HepG2 (cell line): ENCODE measurements around the gene UNC13D. TPM values are rescaled to one million over a fixed set of nuclear protein-coding genes. Genes with fewer than 3 reads are reported as not detected.

Source experiments
- ARHGAP35 ChIP-seq: sonication (generic); formaldehyde crosslinking; IDR thresholded peaks from 2 replicates; pipeline ENCODE4 v1.9.0; 2022; ENCODE audit warnings: mild to moderate bottlenecking, inconsistent platforms, moderate library complexity, missing genetic modification reagents, borderline replicate concordance
- ASH2L ChIP-seq: fragments of 300-600, 200-600 bp; sonication (generic); IDR thresholded peaks from 2 replicates; pipeline ENCODE4 v1.7.0; 2017; ENCODE audit warnings: low read depth, mild to moderate bottlenecking, moderate library complexity, mixed read lengths, low read length; ENCODE audit not compliant: insufficient read length
- BRD4 ChIP-seq: sonication (generic); formaldehyde crosslinking; IDR thresholded peaks from 2 replicates; pipeline ENCODE4 v1.4.0; 2020; ENCODE audit warnings: missing genetic modification reagents
- CBX2 ChIP-seq, 2 experiments: fragments of 200-600 bp in 1 of 2; sonication (generic); formaldehyde crosslinking in 1 of 2; IDR thresholded peaks; 2 replicates each; pipeline versions ENCODE4 v1.7.0 to v1.8.1; 2018 to 2022; ENCODE audit warnings: low read depth in 2 of 2, low read length in 1 of 2, mild to moderate bottlenecking in 1 of 2, missing genetic modification reagents in 1 of 2
- CC2D1A ChIP-seq: sonication (generic); formaldehyde crosslinking; IDR thresholded peaks from 2 replicates; pipeline ENCODE4 v1.8.1; 2023; ENCODE audit warnings: mild to moderate bottlenecking, missing genetic modification reagents
- FOXJ3 ChIP-seq: sonication (generic); formaldehyde crosslinking; IDR thresholded peaks from 2 replicates; pipeline ENCODE4 v1.4.0; 2020; ENCODE audit warnings: missing genetic modification reagents, mild to moderate bottlenecking, borderline replicate concordance
- GATAD2A ChIP-seq: IDR thresholded peaks from 2 replicates; pipeline ENCODE4 v1.6.1; 2016
- MEF2D ChIP-seq: sonication (generic); formaldehyde crosslinking; IDR thresholded peaks from 2 replicates; pipeline ENCODE4 v1.5.1; 2020; ENCODE audit warnings: mild to moderate bottlenecking, missing genetic modification reagents
- PITX1 ChIP-seq: sonication (generic); formaldehyde crosslinking; IDR thresholded peaks from 2 replicates; pipeline ENCODE4 v1.5.1; 2020; ENCODE audit warnings: mild to moderate bottlenecking, missing genetic modification reagents
- PLRG1 ChIP-seq: fragments of 450-650 bp; conservative IDR thresholded peaks from 2 replicates; pipeline ENCODE4 v1.6.1; 2016
- ZNF776 ChIP-seq: sonication (generic); formaldehyde crosslinking; IDR thresholded peaks from 2 replicates; pipeline ENCODE4 v1.4.0; 2020; ENCODE audit warnings: mild to moderate bottlenecking, missing genetic modification reagents
- polyA plus RNA-seq, 8 experiments: library from polyadenylated mRNA; depleted of rRNA in 3 of 8; stranded (reverse) in 7 of 8; unstranded in 1 of 8; fragments of >200 nt; fragmentation: Illumina TruSeq in 4 of 8; extraction: Trizol in 4 of 8; gene quantifications; 2 replicates each; pipeline versions ENCODE4 v1.2.1 to v1.2.3, GENCODE V29; 2011 to 2016; ENCODE audit warnings: low read depth in 4 of 8, missing spikeins in 1 of 8, mixed read lengths in 1 of 8; ENCODE audit not compliant: insufficient read depth in 1 of 8
- total RNA-seq, 5 experiments: library from RNA; depleted of rRNA; stranded (reverse); fragments of >200 nt; fragmentation: Illumina TruSeq; extraction: Trizol; gene quantifications; 2 replicates each; pipeline ENCODE4 v1.2.3, GENCODE V29; 2016; ENCODE audit warnings: low read depth in 1 of 5
- TF ChIP-seq, protein P1 (sequence below): sonication (generic); formaldehyde crosslinking; IDR thresholded peaks from 2 replicates; pipeline ENCODE4 v1.4.0; 2020; ENCODE audit warnings: mild to moderate bottlenecking, low read depth, missing genetic modification reagents
- TF ChIP-seq, protein P2 (sequence below): sonication (generic); formaldehyde crosslinking; IDR thresholded peaks from 2 replicates; pipeline ENCODE4 v1.4.0; 2020; ENCODE audit warnings: missing genetic modification reagents, mild to moderate bottlenecking, borderline replicate concordance
- TF ChIP-seq, protein P3 (sequence below): sonication (generic); formaldehyde crosslinking; IDR thresholded peaks from 2 replicates; pipeline ENCODE4 v1.5.0; 2020; ENCODE audit warnings: mild to moderate bottlenecking, missing genetic modification reagents
- TF ChIP-seq, protein P4 (sequence below): fragments of 450-650 bp; IDR thresholded peaks from 2 replicates; pipeline ENCODE4 v1.6.1; 2017; ENCODE audit warnings: mild to moderate bottlenecking
- TF ChIP-seq, protein P5 (sequence below): sonication (generic); formaldehyde crosslinking; IDR thresholded peaks from 2 replicates; pipeline ENCODE4 v1.5.0; 2020; ENCODE audit warnings: missing genetic modification reagents

The UNC13D gene
- total and polyA plus RNA-seq, 2 of the 13 experiments (the other 11 are each of a cell fraction or from before 2014, with no cell fraction given) = 29.7 to 42.7 TPM

DNA sequence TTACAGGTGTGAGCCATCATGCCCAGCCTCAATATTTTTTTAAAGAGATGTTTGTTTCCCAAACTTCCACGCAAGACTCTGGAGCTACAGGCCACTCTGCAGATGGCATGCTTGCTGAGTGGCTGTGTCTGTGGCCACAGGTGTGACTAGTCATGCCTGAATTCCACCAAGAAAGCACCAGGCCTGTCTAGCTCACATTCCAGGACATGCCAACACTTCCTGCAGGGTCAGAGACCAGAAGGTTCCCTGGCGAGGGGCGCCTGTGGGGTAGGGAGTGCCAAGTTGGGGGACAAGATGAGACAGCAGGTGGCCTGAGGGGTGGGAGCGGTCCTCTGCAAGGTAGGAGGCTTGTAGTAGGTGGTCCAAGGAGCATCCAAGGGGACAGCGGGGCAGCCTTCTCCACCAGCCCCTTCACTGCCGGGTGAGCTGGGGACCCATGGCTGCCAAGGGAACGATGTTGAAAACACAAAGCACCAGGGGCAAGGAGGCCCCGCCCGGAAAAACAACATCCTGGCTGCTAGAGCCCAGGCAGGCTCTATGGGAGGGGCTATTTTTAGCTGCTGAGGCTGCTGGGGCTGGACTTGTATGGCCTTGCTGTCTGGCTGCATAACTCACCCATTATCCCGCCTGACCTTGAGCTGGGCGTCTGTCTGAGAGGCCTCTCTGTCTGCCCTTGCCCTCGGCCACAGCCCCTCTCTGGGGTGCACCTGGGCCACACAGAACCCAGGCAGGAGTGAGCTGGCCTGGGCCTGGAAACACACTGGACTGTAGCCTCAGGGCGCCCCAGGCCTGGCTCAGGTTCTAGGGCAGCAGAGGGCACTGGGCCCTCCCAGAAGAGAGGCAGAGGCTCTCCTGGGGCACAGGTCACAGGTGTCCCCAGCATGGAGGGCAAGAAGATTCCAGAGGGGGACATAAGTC is 28.5 kb upstream of the UNC13D start (continued):
- 0 out of 2 replicates have a peak, but pooled peaks have one; percentile 58 for TF ChIP-seq BRD4 (CRISPR knock-in tag)
- peak; percentile 91 for TF ChIP-seq FOXJ3 (CRISPR knock-in tag)
- peak; percentile 60 for TF ChIP-seq ASH2L
- TF ChIP-seq ZNF776 (CRISPR knock-in tag) = no peak; the same call in 1 of the 2 replicates
- TF ChIP-seq PLRG1 = no peak
- peak; percentile 95 for TF ChIP-seq PITX1 (CRISPR knock-in tag)
- peak; percentile 97 for TF ChIP-seq GATAD2A
- TF ChIP-seq CBX2 (IDR thresholded peaks at IDR 0.05; ENCODE audit: low read depth, low read length) = no peak
- TF ChIP-seq CBX2 (CRISPR knock-in tag; IDR thresholded peaks at IDR 0.05; ENCODE audit: low read depth) = no peak
- peak; percentile 71; the same call in 1 of the 2 replicates for TF ChIP-seq ARHGAP35 (CRISPR knock-in tag)
- TF ChIP-seq, protein P1, sequence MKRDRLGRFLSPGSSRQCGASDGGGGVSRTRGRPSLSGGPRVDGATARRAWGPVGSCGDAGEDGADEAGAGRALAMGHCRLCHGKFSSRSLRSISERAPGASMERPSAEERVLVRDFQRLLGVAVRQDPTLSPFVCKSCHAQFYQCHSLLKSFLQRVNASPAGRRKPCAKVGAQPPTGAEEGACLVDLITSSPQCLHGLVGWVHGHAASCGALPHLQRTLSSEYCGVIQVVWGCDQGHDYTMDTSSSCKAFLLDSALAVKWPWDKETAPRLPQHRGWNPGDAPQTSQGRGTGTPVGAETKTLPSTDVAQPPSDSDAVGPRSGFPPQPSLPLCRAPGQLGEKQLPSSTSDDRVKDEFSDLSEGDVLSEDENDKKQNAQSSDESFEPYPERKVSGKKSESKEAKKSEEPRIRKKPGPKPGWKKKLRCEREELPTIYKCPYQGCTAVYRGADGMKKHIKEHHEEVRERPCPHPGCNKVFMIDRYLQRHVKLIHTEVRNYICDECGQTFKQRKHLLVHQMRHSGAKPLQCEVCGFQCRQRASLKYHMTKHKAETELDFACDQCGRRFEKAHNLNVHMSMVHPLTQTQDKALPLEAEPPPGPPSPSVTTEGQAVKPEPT (CRISPR knock-in tag) = peak; percentile 44; the same call in 1 of the 2 replicates
- TF ChIP-seq, protein P2, sequence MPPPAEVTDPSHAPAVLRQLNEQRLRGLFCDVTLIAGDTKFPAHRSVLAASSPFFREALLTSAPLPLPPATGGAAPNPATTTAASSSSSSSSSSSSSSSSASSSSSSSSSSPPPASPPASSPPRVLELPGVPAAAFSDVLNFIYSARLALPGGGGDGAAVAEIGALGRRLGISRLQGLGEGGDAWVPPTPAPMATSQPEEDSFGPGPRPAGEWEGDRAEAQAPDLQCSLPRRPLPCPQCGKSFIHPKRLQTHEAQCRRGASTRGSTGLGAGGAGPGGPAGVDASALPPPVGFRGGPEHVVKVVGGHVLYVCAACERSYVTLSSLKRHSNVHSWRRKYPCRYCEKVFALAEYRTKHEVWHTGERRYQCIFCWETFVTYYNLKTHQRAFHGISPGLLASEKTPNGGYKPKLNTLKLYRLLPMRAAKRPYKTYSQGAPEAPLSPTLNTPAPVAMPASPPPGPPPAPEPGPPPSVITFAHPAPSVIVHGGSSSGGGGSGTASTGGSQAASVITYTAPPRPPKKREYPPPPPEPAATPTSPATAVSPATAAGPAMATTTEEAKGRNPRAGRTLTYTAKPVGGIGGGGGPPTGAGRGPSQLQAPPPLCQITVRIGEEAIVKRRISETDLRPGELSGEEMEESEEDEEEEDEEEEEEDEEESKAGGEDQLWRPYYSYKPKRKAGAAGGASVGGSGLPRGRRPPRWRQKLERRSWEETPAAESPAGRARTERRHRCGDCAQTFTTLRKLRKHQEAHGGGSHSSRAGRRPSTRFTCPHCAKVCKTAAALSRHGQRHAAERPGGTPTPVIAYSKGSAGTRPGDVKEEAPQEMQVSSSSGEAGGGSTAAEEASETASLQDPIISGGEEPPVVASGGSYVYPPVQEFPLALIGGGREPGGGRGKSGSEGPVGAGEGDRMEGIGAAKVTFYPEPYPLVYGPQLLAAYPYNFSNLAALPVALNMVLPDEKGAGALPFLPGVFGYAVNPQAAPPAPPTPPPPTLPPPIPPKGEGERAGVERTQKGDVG (CRISPR knock-in tag) = peak; percentile 95; the same call in 1 of the 2 replicates
- TF ChIP-seq CC2D1A (CRISPR knock-in tag) = no peak
- peak; percentile 100 for TF ChIP-seq MEF2D (CRISPR knock-in tag)
- TF ChIP-seq, protein P3, sequence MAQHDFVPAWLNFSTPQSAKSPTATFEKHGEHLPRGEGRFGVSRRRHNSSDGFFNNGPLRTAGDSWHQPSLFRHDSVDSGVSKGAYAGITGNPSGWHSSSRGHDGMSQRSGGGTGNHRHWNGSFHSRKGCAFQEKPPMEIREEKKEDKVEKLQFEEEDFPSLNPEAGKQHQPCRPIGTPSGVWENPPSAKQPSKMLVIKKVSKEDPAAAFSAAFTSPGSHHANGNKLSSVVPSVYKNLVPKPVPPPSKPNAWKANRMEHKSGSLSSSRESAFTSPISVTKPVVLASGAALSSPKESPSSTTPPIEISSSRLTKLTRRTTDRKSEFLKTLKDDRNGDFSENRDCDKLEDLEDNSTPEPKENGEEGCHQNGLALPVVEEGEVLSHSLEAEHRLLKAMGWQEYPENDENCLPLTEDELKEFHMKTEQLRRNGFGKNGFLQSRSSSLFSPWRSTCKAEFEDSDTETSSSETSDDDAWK (CRISPR knock-in tag) = no peak
- TF ChIP-seq, protein P4, sequence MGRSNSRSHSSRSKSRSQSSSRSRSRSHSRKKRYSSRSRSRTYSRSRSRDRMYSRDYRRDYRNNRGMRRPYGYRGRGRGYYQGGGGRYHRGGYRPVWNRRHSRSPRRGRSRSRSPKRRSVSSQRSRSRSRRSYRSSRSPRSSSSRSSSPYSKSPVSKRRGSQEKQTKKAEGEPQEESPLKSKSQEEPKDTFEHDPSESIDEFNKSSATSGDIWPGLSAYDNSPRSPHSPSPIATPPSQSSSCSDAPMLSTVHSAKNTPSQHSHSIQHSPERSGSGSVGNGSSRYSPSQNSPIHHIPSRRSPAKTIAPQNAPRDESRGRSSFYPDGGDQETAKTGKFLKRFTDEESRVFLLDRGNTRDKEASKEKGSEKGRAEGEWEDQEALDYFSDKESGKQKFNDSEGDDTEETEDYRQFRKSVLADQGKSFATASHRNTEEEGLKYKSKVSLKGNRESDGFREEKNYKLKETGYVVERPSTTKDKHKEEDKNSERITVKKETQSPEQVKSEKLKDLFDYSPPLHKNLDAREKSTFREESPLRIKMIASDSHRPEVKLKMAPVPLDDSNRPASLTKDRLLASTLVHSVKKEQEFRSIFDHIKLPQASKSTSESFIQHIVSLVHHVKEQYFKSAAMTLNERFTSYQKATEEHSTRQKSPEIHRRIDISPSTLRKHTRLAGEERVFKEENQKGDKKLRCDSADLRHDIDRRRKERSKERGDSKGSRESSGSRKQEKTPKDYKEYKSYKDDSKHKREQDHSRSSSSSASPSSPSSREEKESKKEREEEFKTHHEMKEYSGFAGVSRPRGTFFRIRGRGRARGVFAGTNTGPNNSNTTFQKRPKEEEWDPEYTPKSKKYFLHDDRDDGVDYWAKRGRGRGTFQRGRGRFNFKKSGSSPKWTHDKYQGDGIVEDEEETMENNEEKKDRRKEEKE = no peak
- TF ChIP-seq, protein P5, sequence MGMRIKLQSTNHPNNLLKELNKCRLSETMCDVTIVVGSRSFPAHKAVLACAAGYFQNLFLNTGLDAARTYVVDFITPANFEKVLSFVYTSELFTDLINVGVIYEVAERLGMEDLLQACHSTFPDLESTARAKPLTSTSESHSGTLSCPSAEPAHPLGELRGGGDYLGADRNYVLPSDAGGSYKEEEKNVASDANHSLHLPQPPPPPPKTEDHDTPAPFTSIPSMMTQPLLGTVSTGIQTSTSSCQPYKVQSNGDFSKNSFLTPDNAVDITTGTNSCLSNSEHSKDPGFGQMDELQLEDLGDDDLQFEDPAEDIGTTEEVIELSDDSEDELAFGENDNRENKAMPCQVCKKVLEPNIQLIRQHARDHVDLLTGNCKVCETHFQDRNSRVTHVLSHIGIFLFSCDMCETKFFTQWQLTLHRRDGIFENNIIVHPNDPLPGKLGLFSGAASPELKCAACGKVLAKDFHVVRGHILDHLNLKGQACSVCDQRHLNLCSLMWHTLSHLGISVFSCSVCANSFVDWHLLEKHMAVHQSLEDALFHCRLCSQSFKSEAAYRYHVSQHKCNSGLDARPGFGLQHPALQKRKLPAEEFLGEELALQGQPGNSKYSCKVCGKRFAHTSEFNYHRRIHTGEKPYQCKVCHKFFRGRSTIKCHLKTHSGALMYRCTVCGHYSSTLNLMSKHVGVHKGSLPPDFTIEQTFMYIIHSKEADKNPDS = 0 out of 2 replicates have a peak, but pooled peaks have one; percentile 74
